Hepatocyte (in vitro differentiated cells): ENCODE results near the gene PFKL. TPM values are rescaled to one million over a fixed set of nuclear protein-coding genes. Genes with fewer than 3 reads are reported as not detected.

ENCODE experiments used
- DNase-seq: peaks from one replicate; pipeline ENCODE4 v3.0.0-alpha.2; 2016; ENCODE audit warnings: low spot score
- H2AFZ ChIP-seq: fragments of 200-600 bp; sonication (generic); 2 replicates; pipeline ENCODE4 v1.6.0; 2016; ENCODE audit warnings: antibody characterized with exemption, mild to moderate bottlenecking
- H3K27ac ChIP-seq: fragments of 200-600 bp; sonication (generic); 2 replicates; pipeline ENCODE4 v1.5.1; 2016; ENCODE audit warnings: mild to moderate bottlenecking
- H3K27me3 ChIP-seq: fragments of 200-600 bp; sonication (generic); 2 replicates; pipeline ENCODE4 v1.6.1; 2016
- H3K36me3 ChIP-seq: fragments of 200-600 bp; sonication (generic); replicated peaks from 2 replicates; pipeline ENCODE4 v1.5.1; 2016; ENCODE audit warnings: low read depth; ENCODE audit not compliant: insufficient read depth
- H3K4me1 ChIP-seq: fragments of 200-600 bp; sonication (generic); 2 replicates; pipeline ENCODE4 v1.5.1; 2016; ENCODE audit warnings: mild to moderate bottlenecking, moderate library complexity; ENCODE audit not compliant: insufficient read depth
- H3K4me2 ChIP-seq: fragments of 200-600 bp; sonication (generic); 2 replicates; pipeline ENCODE4 v1.6.0; 2016
- H3K4me3 ChIP-seq: fragments of 200-600 bp; sonication (generic); 2 replicates; pipeline ENCODE4 v1.5.1; 2016; ENCODE audit warnings: mild to moderate bottlenecking
- H3K79me2 ChIP-seq: fragments of 200-600 bp; sonication (generic); 2 replicates; pipeline ENCODE4 v1.6.0; 2017; ENCODE audit warnings: mild to moderate bottlenecking
- H3K9me2 ChIP-seq: fragments of 200-600 bp; sonication (generic); replicated peaks from 2 replicates; pipeline ENCODE4 v1.6.0; 2017; ENCODE audit warnings: mild to moderate bottlenecking; ENCODE audit not compliant: insufficient read depth
- H3K9me3 ChIP-seq: fragments of 200-600 bp; sonication (generic); 2 replicates; pipeline ENCODE4 v1.5.1; 2016; ENCODE audit warnings: low read depth, mild to moderate bottlenecking
- H4K20me1 ChIP-seq: fragments of 200-600 bp; sonication (generic); 2 replicates; pipeline ENCODE4 v1.6.0; 2016; ENCODE audit warnings: mild to moderate bottlenecking; ENCODE audit not compliant: insufficient read depth, poor library complexity, severe bottlenecking
- CTCF ChIP-seq: fragments of 200-600 bp; sonication (generic); IDR thresholded peaks from 2 replicates; pipeline ENCODE4 v1.5.1; 2016; ENCODE audit warnings: antibody characterized with exemption, mild to moderate bottlenecking; ENCODE audit not compliant: poor library complexity
- EZH2 ChIP-seq: fragments of 200-600 bp; sonication (generic); IDR thresholded peaks from 2 replicates; pipeline ENCODE4 v1.6.1; 2016; ENCODE audit warnings: antibody characterized with exemption, mild to moderate bottlenecking, borderline replicate concordance
- EZH2phosphoT487 ChIP-seq: fragments of 200-600 bp; sonication (generic); IDR thresholded peaks from one replicate; pipeline ENCODE4 v1.6.1; 2018; ENCODE audit warnings: antibody characterized with exemption, mild to moderate bottlenecking, low read depth, moderate library complexity; ENCODE audit not compliant: unreplicated experiment, severe bottlenecking
- WGBS: methylation state at CpG from one replicate; pipeline ENCODE4 v1.1.6; 2016; ENCODE audit warnings: low lambda C conversion rate; ENCODE audit errors: missing lambda C conversion rate; 5-methylcytosine and 5-hydroxymethylcytosine counted together
- polyA plus RNA-seq: library from polyadenylated mRNA; unstranded; fragments of >200 nt; fragmentation: Nextera tagmentation; extraction: Ambion mirVana; gene quantifications from 2 replicates; pipeline ENCODE4 v1.2.1, GENCODE V29; 2016
- total RNA-seq: library from RNA; depleted of rRNA; stranded (reverse); fragments of >200 nt; gene quantifications from 2 replicates; pipeline ENCODE4 v1.2.3, GENCODE V29; 2014

Gene PFKL
- total and polyA plus RNA-seq, 2 experiments from 2014 or later, result 140 to 205 TPM

- no peak for TF ChIP-seq EZH2
- peak; percentile 72 for TF ChIP-seq CTCF
- peaks cover 49% of the 10 kb centered on the region for H3K79me2 ChIP-seq
- no peak overlapping the region for H2AFZ ChIP-seq
- no peaks in the 10 kb centered on the region for H3K27me3 ChIP-seq
- peaks cover 23% of the 10 kb centered on the region for H4K20me1 ChIP-seq
- H3K4me2 ChIP-seq, result peak overlapping the region; percentile 34
- peaks cover 39% of the 10 kb centered on the region for H3K4me1 ChIP-seq
- no peak overlapping the region for H3K4me3 ChIP-seq
- H3K27ac ChIP-seq, result peak overlapping the region; percentile 85
- peak; percentile 82 for DNase-seq
- H3K36me3 ChIP-seq, result no peaks in the 10 kb centered on the region
- H3K9me2 ChIP-seq, result no peaks in the 10 kb centered on the region
- 47% methylated on average over 8 of the region's 8 CpGs for WGBS
- H3K9me3 ChIP-seq, result no peaks in the 10 kb centered on the region
Observed at GRCh38 chr21:44304877-44305293, 5.0 kb downstream of the PFKL start.

GRCh38 chr21:44305691-44306090, 5.8 kb downstream of the PFKL start:
- no peak overlapping the region for H3K4me3 ChIP-seq
- peaks cover 44% of the 10 kb centered on the region for H3K79me2 ChIP-seq
- peaks cover 23% of the 10 kb centered on the region for H4K20me1 ChIP-seq
- H3K36me3 ChIP-seq, result no peaks in the 10 kb centered on the region
- H3K9me2 ChIP-seq, result no peaks in the 10 kb centered on the region
- no peaks in the 10 kb centered on the region for H3K9me3 ChIP-seq
- peaks cover 39% of the 10 kb centered on the region for H3K4me1 ChIP-seq
- H3K27me3 ChIP-seq, result no peaks in the 10 kb centered on the region
- no peak overlapping the region for H3K4me2 ChIP-seq
- WGBS, result 95% methylated on average over 8 of the region's 9 CpGs
- DNase-seq, result no peak
- peak overlapping the region; percentile 26 for H3K27ac ChIP-seq
- TF ChIP-seq EZH2 (no peak), EZH2phosphoT487 (no peak), CTCF (no peak)
- H2AFZ ChIP-seq, result no peak overlapping the region

DNA sequence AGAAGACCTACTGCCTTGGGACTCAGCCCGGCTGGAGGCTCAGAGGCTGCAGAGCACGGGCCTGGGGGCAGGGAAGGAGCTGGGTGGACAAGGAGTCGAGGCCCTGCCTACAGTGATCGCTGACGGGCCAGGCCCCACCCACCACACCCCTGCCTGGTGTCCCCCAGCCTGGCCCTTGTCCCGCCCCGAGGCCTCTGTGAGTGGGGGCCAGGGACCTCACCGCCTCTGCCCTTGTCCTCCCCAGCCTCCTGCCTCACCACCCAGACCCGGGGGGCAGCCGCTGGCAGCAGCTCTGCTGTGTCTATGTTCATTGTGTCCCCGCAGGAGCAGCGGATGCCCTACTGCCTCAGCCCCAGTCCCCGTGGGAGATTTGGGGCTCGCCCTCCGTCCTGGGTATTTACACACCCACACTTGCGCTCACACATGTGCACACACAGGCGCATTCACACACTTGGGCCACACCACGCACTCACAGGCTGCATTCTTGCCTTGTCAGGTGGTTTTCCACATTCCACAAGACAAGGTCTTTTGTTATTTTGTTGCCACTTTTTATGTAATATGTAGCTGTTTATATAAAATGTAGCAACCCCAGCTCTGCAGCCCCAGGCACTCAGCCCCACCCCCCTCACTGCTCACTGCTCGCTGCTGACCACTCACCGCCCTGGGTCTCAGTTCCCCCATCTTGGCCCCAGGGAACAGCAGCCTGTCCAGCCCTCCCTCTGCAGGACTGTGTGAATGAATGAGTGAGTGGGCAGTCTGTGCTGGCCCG, 7.3 kb downstream of the PFKL start:
- no peak for DNase-seq
- Histone ChIP-seq H3K9me3 (no peaks in the 10 kb centered on the region), H3K27ac (no peak overlapping the region), H4K20me1 (peaks cover 18% of the 10 kb centered on the region), H3K36me3 (no peaks in the 10 kb centered on the region), H3K4me1 (peaks cover 25% of the 10 kb centered on the region), H3K79me2 (peaks cover 30% of the 10 kb centered on the region), H3K4me3 (no peak overlapping the region), H3K27me3 (no peaks in the 10 kb centered on the region), H3K4me2 (no peak overlapping the region), H2AFZ (no peak overlapping the region), H3K9me2 (no peaks in the 10 kb centered on the region)
- TF ChIP-seq EZH2phosphoT487 (no peak), EZH2 (no peak), CTCF (no peak)
- 87% methylated on average over 16 of the region's 21 CpGs for WGBS
